Motor neuron (in vitro differentiated cells): ENCODE measurements around the gene NDEL1. TPM values are rescaled to one million over a fixed set of nuclear protein-coding genes. Genes with fewer than 3 reads are reported as not detected.

Experiments
- ATAC-seq, 8 experiments: fragments of 200-7000 bp; cut with Tn5 transposase; replicated peaks in 6 of 8; 2 replicates each; pipeline ENCODE4 v1.8.0; 2021; ENCODE audit warnings: mild to moderate bottlenecking in 8 of 8, moderate library complexity in 8 of 8
- H3K27ac ChIP-seq, 2 donors: fragments of 250-450 bp; sonication (Bioruptor Pico); 2 replicates each; pipeline ENCODE4 v1.9.0; 2021; ENCODE audit warnings: antibody characterized with exemption in 2 of 2, mild to moderate bottlenecking in 2 of 2, moderate library complexity in 1 of 2
- H3K4me1 ChIP-seq, 2 donors: fragments of 250-450 bp; sonication (Bioruptor Pico); replicated peaks in 1 of 2; 2 replicates each; pipeline ENCODE4 v1.6.1; 2021; ENCODE audit warnings: antibody characterized with exemption in 2 of 2, mild to moderate bottlenecking in 2 of 2, moderate library complexity in 1 of 2
- H3K4me3 ChIP-seq, 5 donors: fragments of 250-450 bp; sonication (Bioruptor Pico); 2 replicates each; pipeline ENCODE4 v1.9.0; 2021; ENCODE audit warnings: antibody characterized with exemption in 5 of 5, mild to moderate bottlenecking in 5 of 5, moderate library complexity in 4 of 5
- WGBS, 10 experiments: fragments of 450-650 bp; shearing (Covaris generic); methylation state at CpG; one replicate each; pipeline ENCODE4 v1.0.0; 2022; 5-methylcytosine and 5-hydroxymethylcytosine counted together
- in situ Hi-C, 9 experiments: fragments of 400-800 bp; cut with MboI; loops; one replicate each; pipeline ENCODE4 v1.15.0; 2021; ENCODE audit warnings: low sequenced_read_pairs in 9 of 9, low pct_unique_long_range_greater_than_20kb in 2 of 9; ENCODE audit not compliant: unreplicated experiment in 9 of 9
- total RNA-seq, 8 experiments: library from RNA; unstranded; fragments of 300-600 nt; gene quantifications; 2 replicates each; pipeline versions ENCODE4 v1.2.3 to v1.2.4, GENCODE V29; 2022

The NDEL1 gene
- total RNA-seq, 8 experiments from 2014 or later = 31.8 to 63.6 (median 54.6) TPM

GRCh38 chr17:8475227-8475626 lies 39.5 kb downstream of the NDEL1 start:
- Histone ChIP-seq H3K4me1 (no peaks in the 10 kb centered on the region), H3K4me3 (no peak overlapping the region), H3K27ac (no peak overlapping the region)
- ATAC-seq = peak in 2 of 8 experiments; percentile 13 to 30
- 79 to 100% (median 98%) methylated on average over 1 to 8 of the region's 9 CpGs; no CpG with 5 or more reads in 1 of the 10 experiments for WGBS, 10 experiments
- in situ Hi-C loops = no loop called here

GRCh38 chr17:8475781-8476180 lies 40.1 kb downstream of the NDEL1 start:
- in situ Hi-C loops = no loop called here
- Histone ChIP-seq H3K4me3 (no peak overlapping the region), H3K27ac (no peak overlapping the region), H3K4me1 (no peaks in the 10 kb centered on the region)
- 86 to 100% (median 100%) methylated on average over 1 to 4 of the region's 16 CpGs; no CpG with 5 or more reads in 5 of the 10 experiments for WGBS, 10 experiments
- peak in 4 of 8 experiments; percentile 12 to 18 (median 12) for ATAC-seq

GRCh38 chr17:8476741-8477140 lies 41.1 kb downstream of the NDEL1 start:
- no peak overlapping the region for H3K27ac ChIP-seq
- in situ Hi-C loops = no loop called here
- 88 to 100% (median 94%) methylated on average over 3 to 15 of the region's 22 CpGs; no CpG with 5 or more reads in 3 of the 10 experiments for WGBS, 10 experiments
- no peaks in the 10 kb centered on the region for H3K4me1 ChIP-seq
- ATAC-seq = peak in 2 of 8 experiments; percentile 6 to 16
- no peak overlapping the region for H3K4me3 ChIP-seq

DNA sequence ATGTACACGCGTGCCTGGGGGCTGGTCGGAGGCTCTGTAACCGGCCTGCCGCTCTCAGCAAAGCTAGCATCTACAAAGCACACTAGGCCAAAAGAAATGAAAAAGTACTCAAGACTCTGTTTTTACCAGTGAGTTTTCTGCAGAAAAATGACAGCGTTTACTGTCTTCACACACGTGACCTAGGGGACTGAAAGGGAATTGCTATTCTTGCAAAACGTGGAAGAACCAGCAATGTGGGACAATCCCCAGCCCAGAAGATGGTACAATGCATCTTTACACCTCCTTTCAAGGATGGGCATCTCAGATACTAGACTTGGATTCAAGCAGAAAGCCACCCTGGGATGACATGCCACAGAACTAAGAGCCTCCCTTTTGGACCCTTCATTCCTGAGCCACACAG lies 41.5 kb downstream of the NDEL1 start:
- no peak for ATAC-seq
- Histone ChIP-seq H3K4me1 (no peaks in the 10 kb centered on the region), H3K4me3 (no peak overlapping the region), H3K27ac (no peak overlapping the region)
- in situ Hi-C loops = no loop called here
- WGBS, 10 experiments = 80 to 100% (median 94%) methylated on average over 2 to 7 of the region's 8 CpGs; no CpG with 5 or more reads in 4 of the 10 experiments

- Histone ChIP-seq H3K4me3 (no peak overlapping the region), H3K27ac (no peak overlapping the region), H3K4me1 (no peaks in the 10 kb centered on the region)
- WGBS, 10 experiments = 90 to 100% (median 98%) methylated on average over 2 to 11 of the region's 22 CpGs; no CpG with 5 or more reads in 3 of the 10 experiments
- in situ Hi-C loops = no loop called here
- ATAC-seq = no peak
These were observed 42.2 kb downstream of the NDEL1 start for GRCh38 chr17:8477715-8478441.

DNA sequence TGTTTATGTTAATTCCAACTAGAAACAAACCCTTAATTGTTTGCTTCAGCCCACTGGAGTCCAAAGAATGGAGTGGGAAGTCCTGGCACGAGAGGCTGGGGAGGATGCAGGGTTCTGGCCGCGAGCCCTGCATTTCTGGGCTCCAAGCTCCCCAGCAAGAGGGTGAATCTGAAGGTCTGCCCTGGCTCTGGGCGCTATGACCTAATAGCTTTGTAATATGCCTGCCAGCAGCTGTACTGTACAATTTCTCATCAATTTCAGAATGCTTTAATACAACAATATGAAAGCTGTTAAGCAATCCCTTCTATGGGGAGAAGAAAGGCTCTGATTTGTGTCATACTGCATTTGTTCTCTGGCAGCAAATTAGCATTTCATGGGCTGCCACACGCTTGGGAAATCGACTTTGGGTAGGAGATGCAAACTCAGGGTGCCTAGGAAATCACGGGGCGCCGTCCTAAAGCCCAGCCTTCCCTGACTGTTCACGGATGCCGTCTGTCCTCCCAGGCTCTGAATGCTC lies 43.8 kb downstream of the NDEL1 start:
- peak in 2 of 8 experiments; percentile 74 to 78 for ATAC-seq
- H3K4me1 ChIP-seq = no peaks in the 10 kb centered on the region
- in situ Hi-C loops = no loop called here
- WGBS, 10 experiments = 11 to 100% (median 88%) methylated on average over 2 to 8 of the region's 11 CpGs; no CpG with 5 or more reads in 1 of the 10 experiments
- H3K27ac ChIP-seq = no peak overlapping the region
- H3K4me3 ChIP-seq = no peak overlapping the region

GRCh38 chr17:8480011-8480976 lies 44.6 kb downstream of the NDEL1 start:
- Histone ChIP-seq H3K4me1 (no peaks in the 10 kb centered on the region), H3K27ac (no peak overlapping the region), H3K4me3 (no peak overlapping the region)
- 20 to 100% (median 97%) methylated on average over 1 to 16 of the region's 33 CpGs; no CpG with 5 or more reads in 2 of the 10 experiments for WGBS, 10 experiments
- in situ Hi-C loops = no loop called here
- ATAC-seq = peak in 3 of 8 experiments; percentile 4 to 18 (median 12)

DNA sequence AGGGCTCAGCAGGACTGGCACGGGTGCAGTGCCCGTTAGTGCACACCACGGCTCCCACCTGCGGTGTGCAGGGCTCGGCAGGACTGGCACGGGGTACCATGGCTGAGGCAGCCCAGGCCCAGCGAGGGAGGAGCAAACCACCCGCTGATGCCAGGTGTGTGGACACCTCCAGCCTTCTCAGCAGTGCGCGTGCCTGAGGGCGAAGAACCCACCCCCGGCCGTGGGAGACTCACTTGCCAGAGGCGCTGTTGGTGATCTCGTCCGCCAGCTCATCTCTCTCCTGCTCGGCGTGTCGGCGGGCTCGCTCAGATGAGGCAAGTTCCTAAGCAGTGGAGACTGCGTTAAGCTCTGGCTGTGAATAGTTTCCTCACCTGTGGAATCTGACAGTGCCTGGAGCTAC lies 45.4 kb downstream of the NDEL1 start:
- no peak overlapping the region for H3K27ac ChIP-seq
- ATAC-seq = peak in 1 of 8 experiments; percentile 12
- WGBS, 10 experiments = 60 to 100% (median 100%) methylated on average over 1 to 6 of the region's 22 CpGs; no CpG with 5 or more reads in 5 of the 10 experiments
- H3K4me1 ChIP-seq = no peaks in the 10 kb centered on the region
- no peak overlapping the region for H3K4me3 ChIP-seq
- in situ Hi-C loops = no loop called here

GRCh38 chr17:8481703-8482102 lies 46.0 kb downstream of the NDEL1 start:
- no peak for ATAC-seq
- 80 to 100% (median 98%) methylated on average over 1 to 4 of the region's 5 CpGs; no CpG with 5 or more reads in 6 of the 10 experiments for WGBS, 10 experiments
- no peak overlapping the region for H3K4me3 ChIP-seq
- H3K27ac ChIP-seq = no peak overlapping the region
- no peaks in the 10 kb centered on the region for H3K4me1 ChIP-seq
- in situ Hi-C loops = no loop called here

GRCh38 chr17:8482546-8482945 lies 46.9 kb downstream of the NDEL1 start:
- peak in 1 of 8 experiments; percentile 6 for ATAC-seq

DNA sequence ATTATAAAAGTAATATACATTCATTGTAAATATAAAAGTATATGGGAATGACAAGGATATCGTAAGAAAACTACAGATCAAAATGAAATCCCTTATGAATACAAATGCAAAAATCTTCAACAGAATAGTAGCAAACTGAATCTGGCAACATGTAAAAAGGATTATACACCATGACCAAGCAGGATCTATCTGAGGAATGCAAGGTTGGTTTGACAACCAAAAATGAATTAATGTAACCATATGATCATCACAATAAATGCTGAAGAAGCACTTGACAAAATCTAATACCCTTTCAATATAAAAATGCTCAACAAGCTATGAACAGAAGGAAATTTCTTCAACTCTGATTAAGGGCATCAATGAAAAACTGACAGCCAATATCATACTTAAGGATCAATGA lies 48.8 kb downstream of the NDEL1 start:
- no peaks in the 10 kb centered on the region for H3K4me1 ChIP-seq
- H3K27ac ChIP-seq = no peak overlapping the region
- WGBS, 10 experiments = 100% methylated on average over 1 of the region's 1 CpG; no CpG with 5 or more reads in 2 of the 10 experiments
- H3K4me3 ChIP-seq = no peak overlapping the region
- no peak for ATAC-seq
- in situ Hi-C loops = no loop called here

More at GRCh38 chr17:8482546-8482945, 46.9 kb downstream of the NDEL1 start:
- Histone ChIP-seq H3K4me3 (no peak overlapping the region), H3K4me1 (no peaks in the 10 kb centered on the region), H3K27ac (no peak overlapping the region)
- in situ Hi-C loops = no loop called here
- WGBS, 10 experiments = 85 to 100% (median 100%) methylated on average over 1 to 4 of the region's 5 CpGs; no CpG with 5 or more reads in 3 of the 10 experiments

DNA sequence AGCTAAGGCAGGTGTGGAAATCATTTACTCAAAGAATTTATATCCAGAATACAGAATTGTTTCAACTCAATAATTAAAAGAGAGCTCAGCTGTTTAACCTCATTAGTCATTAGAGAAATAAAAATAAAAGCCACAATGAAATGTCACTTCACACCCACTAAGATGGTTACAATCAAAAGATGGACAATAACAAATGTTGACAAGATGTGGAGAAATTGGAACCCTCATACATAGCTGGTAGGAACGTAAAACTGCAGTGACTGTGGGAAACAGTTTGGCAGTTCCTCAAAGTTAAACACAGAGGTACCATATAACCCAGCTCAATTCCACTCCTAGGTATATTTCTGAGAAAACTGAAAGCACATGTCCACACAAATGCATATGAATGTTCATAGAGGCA lies 49.8 kb downstream of the NDEL1 start:
- in situ Hi-C loops = no loop called here
- no peak for ATAC-seq
- no peak overlapping the region for H3K4me3 ChIP-seq
- H3K27ac ChIP-seq = no peak overlapping the region
- no peaks in the 10 kb centered on the region for H3K4me1 ChIP-seq
- 33 to 100% (median 100%) methylated on average over 1 of the region's 1 CpG; no CpG with 5 or more reads in 5 of the 10 experiments for WGBS, 10 experiments
